ENCODE results near the gene TULP1.
A peak's percentile ranks its signal among the peaks of the same experiment; 100 is the strongest.
"Not testable (repeated sequence)": the region's sequence is repeated elsewhere in the genome, so short reads cannot be mapped to it uniquely, and the experiment has no call there.

The TULP1 gene

DNA sequence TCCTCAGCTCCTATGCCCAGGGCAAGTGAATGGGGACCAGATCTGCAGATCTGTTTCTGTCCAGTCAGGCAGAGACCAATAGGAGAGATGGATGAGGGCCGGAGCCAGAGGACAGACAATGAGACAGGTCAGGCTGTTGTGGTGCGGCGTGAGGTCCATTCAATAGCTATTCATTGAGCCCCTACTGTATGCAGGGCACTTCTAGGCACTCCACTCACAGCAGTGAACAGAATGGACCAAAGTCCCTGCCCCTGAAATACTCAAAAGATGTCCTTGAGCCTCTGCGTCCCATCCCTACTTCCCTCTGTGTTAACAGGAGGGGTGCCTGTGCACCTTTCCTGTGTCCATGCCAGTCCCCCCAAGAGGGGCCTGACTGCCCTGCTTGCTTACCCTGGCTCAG lies 8.5 kb upstream of the TULP1 start:
- DNase-seq (ENCODE audit: low spot score), result no peak

DNA sequence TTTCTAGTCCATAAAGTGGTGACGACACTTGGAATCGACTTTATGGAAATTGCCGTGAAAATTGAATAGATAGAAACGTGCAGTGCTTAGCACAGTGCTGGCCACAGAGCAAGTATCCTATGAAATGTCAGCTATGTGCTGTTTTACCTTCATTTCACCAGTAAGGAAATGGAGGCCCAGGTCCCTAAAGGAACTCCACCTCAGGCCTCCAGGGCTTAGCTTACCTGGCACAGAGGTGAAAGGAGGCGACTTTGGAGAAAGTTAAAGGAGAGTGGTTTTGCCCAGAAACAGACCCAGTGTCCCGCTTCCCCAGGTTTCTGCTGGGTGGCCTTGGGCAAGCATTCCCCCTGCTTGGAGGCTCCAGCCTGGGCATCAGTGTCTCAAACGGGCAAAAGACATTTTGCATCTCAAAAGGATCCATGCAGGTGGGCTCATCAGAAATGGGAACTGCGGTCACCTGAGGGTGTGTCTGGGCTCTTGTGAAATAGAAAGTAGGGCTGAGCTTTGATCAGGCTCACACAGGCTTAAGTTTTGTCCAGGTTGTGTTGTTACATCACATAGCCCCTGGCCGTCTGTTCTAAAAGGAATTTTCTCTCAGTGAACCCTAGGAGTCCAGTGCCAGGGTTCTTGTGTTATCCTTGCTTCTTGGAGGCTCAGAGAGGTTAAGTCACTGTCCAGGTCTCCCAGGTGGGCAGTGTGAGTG lies 6.8 kb upstream of the TULP1 start:
- no peak for DNase-seq (ENCODE audit: low spot score)

DNA sequence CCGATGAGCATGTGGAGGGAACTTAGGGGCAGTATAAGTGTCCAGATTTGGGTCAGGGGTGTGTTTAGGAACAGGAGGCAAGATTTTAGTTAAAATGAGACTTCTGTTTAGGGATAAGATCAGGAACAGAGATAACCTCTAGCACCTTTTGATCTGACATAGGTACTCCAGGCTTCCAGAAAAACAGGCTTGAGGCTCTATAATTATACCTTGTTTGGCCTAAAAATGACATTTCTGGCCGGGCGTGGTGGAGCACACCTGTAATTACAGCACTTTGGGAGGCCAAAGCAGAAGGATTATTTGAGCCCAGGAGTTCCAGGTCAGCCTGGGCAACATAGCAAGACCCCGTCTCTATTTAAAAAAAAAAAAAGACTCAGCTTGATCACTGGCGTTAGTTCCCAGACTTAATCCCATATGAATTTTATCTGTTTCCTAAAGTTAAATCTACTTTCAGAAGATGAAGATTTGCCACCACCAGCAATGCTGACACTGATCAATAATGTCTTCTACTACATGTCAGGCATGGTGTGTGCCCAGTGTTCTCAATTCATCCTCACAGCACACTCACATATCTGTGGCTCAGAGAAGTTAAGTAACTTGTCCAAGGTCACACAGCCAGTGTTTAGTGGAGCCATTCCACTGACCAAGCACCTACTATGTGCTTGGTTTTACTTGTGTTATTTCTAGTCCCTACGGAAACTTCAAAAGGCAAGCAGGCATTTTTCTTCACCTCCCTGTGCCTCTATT lies 6.0 kb upstream of the TULP1 start:
- DNase-seq (ENCODE audit: low spot score), result no peak

DNA sequence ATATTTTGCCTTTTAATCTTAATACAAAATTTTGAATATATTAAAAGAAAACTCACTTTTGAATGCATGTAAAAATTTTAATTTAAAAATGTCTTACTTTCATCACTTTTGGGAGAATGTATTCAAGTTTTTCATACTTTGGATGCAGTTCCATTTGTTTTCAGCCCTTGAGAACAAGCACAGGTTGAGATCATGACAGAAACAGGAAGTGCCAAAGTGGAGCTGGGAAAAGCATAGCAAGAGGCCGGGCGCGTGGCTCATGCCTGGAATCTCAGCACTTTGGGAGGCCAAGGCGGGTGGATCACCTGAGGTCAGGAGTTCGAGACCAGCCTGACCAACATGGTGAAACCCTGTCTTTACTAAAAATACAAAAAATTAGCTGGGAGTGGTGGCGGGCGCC lies 5.3 kb upstream of the TULP1 start:
- DNase-seq (ENCODE audit: low spot score), result not testable (repeated sequence)

DNA sequence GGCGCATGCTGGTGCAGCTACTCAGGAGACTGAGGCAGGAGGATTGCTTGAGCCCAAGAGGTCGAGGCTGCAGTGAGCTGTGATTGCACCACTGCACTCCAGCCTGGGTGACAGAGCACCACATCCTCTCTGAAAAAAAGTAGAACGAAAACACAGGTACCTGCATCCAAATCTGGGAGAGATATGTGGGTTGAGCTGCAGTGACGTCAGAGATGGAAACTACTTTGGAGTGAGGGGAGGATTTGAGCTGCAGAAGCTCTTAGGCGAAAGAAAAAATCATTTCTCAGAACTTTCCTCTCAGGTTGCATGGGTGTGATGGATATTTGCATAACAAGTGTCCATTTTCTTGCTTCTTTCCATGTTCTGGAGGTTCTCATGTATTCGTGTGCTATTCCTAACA lies 4.0 kb upstream of the TULP1 start:
- no peak for DNase-seq (ENCODE audit: low spot score)

DNA sequence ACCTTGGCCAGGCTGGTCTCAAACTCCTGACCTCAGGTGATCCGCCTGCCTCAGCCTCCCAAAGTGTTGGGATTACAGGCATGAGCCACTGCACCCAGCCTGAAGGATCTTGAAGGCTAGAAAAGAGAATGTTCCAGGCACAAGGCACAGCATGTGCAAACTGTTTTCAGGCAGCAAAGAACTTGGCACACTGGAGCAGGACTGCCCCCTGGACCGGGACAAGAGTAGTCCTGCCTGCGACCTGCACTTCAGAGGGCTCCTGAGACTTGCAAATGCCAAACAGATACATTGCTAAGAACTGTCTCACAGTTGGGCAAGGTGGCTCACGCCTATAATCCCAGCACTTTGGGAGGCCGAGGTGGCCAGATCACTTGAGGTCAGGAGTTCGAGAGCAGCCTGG lies 3.2 kb upstream of the TULP1 start:
- DNase-seq (ENCODE audit: low spot score), result not testable (repeated sequence)

DNA sequence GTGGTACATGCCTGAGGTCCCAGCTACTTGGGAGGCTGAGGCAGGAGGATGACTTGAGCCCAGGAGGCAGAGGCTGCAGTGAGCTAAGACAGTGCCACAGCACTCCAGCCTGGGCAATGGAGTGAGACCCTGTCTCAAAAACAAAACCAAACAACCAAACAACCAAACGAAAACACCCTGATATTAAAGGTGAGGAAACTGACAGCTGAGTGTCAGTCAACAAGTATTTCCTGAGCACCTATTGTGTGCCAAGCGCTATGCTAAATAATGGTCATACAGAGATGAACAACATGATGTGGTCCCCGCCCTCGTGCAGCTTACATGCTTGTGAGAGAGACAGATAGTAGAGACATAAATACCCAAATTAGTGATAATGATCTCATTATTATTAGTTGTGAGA lies 1.9 kb upstream of the TULP1 start:
- no peak for DNase-seq (ENCODE audit: low spot score)

DNA sequence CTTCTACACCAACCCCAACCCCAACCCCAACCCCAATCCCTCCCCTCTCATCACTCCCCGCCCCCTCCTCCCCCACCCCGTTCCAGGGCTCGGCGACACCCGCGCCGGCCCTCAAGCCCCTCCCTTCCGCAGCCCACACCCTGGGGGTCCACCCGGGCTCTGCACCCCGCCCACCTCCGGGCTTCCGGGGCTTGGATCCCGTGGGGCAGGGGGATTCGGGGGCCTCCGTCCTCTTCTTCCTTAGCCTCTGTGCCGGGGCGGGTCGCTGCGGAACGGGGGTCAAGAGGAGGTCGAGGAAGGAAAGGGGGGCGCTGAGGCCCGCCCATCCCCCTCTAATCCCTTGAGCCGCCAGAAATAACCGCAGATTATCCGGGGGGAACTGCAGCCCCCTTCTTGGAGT lies 690 bp downstream of the TULP1 start:
- no peak for DNase-seq (ENCODE audit: low spot score)

DNA sequence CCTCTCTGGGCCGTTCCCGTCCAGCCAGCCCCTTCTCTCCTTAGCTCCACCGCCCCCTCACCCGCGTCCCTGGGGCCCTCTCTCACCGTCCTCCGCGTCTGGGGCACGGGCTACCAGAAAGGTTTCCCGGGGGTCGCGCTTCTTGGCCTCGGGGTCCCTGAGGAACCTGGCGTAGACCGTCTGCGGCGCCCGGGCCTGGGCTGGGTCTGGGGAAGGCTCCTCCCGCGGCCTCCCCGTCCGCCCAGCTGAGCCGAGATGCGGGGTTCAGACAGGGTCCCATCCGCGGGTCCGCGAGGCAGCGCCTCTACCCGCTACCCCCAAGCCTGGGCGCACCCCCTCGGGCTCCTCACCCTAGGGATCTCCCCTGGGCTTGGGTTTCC lies 1.1 kb downstream of the TULP1 start:
- DNase-seq (ENCODE audit: low spot score), result no peak

DNA sequence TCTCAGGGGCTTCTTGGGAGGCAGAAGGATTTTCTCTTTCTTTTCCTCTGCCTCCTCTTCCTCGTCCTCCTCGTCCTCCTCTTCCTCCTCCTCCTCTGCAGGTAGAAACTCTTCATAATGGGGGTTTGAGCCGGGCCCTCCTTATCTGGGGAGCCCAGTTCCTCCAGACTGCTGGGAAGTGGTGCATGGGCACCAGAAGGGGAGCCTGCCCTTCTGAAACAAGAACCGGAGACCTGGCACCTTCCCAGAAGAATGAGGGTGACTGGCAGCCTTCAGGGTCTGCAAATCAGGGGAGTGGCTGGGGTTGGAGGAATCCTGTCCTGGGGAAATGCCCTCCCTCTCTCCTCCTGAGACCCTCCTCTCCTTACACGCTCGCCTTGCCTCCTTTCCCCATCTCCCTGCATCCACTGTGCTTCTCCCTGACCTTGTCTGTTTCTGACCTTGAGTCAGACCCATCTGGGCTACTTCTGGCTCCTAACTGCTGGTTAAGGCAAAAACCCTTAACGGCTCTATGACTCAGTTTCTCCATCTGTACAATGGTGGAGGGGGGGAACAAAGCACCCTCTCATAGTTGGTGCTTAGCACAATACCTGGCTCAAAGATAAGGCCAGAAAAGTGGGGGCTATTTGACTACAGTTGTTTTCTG lies 1.7 kb downstream of the TULP1 start:
- no peak for DNase-seq (ENCODE audit: low spot score)

DNA sequence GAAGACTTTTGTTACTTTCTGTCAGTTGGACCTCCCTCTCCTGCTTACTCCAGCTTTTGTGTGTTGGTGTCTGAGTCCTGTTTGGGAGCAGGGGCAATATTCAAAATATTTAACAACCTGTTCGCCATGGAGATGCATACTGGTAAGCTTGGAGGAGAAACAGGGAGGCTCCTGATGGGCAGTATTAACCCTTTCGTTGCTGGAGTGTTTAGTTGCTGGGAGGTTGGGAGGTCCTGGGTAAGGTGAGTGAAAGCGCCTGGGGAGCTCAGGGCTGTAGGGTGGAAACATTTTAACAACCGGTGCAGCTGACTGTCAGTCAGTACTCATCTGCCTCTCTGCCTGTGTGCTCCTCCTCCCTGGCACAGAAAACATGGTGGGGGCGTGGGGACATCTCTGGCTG lies 4.2 kb downstream of the TULP1 start:
- DNase-seq (ENCODE audit: low spot score), result no peak

DNA sequence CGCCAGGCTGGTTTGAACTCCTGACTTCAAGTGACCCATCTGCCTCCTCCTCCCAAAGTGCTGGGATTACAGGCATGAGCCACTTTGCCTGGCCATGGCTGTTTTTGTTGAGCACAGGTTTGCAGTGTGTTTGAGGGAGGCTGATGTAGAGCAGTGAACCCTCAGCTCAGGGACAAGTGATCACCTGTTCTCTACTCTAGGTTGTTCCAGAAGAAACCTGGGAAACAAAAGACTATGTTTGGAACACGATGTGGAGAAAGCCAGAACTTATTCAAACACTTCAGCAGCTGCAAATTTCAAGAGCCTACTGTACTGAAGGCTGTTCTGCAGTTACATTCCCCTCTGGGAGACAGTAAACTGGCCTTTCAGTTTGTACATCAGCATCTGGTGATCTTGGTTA lies 4.7 kb downstream of the TULP1 start:
- DNase-seq (ENCODE audit: low spot score), result no peak

DNA sequence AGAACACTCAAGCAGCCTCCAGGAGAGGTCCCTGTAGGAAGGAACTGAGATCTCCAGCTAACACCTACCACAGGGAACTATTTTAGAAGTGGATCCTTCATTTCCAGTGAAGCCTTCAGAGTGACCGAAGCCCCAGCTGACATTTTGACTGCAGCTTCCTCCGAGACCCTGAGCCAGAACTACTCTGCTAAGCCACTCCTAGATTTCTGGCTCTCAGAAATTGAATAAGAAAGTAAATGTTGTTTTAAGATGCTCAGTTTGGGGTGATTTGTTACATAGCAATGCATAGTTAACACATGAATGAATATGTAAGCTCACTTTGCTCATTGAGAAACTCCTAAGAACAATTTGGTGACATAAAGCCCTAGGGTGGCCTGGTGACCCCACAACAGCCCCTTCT lies 5.5 kb downstream of the TULP1 start:
- DNase-seq (ENCODE audit: low spot score), result no peak

DNA sequence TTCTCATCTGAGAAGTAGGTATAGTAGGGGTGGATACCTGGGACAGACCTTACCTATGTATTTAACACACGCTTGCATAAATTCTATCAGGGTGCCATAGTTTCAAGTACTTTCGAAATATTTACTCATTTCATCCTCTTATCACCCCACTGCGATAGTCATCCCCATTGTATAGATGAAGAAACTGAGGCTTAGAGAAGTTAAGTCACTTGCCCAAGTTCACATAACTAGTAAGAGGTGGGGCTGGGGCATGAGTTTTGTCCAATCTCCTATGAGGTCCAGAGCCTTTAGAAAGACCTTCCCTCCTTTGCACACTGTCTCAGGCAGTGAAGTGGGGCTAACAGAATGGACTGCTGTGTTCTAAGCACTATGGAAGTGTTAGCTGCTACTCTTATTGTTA lies 6.2 kb downstream of the TULP1 start:
- no peak for DNase-seq (ENCODE audit: low spot score)

DNA sequence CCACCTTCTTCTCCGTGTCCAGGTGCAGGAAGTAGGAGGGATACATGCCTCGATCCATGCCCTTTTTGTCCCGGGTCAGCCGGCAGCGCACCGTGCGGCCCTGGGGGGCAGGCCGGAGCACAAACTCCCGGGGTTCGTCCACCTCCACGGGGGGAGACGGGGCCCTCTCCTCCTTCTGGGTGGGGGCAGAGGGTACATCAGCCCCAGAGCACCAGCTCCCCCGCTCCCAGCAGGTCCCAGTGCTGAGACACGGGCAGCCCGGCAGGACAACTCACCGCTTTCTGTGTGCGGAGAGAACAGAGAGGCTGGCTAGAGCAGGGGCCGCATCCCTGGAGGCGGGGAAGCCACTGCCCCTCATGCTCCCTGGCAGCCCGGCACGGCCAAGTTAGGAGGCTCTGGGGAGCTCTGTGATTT lies 6.7 kb downstream of the TULP1 start:
- no peak for DNase-seq (ENCODE audit: low spot score)

DNA sequence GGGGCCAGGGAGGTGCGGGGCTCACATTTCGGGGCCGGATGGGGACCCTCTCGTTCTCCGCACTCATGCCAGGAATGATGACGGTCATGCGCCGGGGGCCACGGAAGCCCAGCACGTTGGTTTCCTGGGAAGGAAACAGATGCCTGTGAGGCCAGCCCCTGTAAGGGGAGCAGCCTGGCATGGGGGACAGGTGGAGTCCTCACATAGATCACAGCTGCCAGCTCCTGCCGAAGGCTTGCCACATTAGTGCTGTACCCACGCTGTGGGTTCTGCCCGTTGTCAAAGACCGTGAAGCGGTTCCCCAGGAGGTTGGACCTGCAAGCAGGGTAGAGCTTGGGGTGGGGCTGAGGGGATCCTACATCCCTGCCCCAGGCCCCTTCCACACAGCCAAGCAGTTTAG lies 9.2 kb downstream of the TULP1 start:
- DNase-seq (ENCODE audit: low spot score), result no peak

DNA sequence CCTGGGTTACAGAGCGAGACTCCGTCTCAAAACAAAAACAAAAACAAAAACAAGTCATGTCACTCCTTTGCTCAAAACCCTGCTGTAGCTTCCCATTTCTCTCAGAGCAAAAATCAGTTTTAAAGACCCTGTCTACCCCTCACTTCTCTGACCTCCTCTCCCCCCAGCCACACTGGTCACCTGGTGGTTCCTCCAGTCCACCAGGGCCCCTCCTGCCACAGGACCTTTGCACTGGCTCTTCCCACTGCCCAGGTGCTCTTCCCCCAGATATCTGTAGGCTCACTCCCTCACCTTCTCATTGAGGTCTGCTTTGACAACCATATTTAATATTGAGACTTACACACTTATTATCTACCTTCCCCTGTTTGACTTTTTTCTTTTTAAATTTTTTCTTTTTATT lies 10.9 kb downstream of the TULP1 start:
- DNase-seq (ENCODE audit: low spot score), result no peak

DNA sequence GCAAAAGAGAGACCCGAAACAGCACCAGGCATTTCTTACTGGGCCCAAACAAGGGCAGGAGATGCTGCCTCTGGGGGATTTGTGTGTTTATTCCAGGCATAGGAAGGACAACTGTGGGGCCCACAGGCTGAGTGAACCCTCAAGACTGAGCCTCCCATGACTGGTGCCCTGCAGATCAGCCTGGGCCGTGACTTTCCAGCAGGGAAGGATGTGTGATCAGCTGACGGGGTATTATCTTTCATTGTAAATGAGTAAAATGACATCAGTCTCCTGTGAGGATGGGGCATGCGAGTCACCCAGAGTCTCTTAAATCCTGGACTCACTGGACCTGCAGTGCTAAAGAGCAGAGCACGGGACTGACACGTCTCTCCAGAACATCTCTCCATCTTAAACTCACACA lies 11.9 kb downstream of the TULP1 start:
- no peak for DNase-seq (ENCODE audit: low spot score)

DNA sequence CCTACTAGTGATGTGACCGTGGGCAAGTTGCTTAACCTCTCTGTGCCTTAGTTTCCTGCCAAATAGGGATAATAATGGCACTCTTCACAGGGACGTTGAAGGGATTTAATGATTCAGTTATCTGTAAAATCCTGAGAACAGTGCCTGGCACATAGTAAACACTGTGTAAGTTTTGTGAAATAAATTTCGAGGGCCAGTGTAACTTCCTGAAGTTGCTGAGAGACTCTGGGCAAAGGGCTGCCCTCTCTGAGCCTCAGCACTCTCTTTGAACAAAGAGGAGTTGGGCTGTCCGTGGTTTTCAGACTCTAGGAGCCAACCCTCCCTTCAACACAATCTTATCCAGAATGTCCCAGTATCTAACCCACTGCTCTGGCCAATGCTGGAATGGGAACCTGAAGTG lies 13.3 kb downstream of the TULP1 start:
- no peak for DNase-seq (ENCODE audit: low spot score)

DNA sequence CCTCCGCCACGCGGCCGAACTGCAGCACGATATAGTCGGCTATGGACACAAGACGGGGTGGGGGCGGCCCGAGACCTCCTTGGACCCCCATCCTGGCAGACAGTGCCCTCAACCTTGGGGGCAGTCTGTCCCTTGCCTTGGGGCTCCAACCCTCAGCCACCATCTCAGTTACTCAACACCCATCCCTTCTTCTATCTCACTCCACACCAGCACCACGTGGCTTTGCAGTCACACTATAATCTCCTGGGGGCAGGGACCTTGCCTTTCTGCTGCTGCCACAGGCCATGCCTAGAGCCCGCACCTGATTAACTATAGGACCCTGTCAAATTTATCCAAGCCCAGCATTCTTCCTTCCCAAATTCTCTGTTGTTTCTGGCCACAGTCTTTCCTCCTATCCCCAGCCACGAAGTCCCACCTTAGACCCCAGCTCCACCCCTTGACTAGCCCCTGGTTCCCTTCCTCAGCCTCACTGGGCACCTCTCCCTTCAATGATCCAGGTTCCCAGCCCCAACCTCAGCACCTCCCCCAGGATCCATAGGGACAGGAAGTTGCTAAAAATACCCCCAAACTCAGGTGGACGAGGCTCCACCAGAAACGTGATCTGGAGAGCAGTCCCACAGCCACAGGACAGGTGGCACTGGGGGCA lies 14.2 kb downstream of the TULP1 start:
- DNase-seq (ENCODE audit: low spot score), result no peak

DNA sequence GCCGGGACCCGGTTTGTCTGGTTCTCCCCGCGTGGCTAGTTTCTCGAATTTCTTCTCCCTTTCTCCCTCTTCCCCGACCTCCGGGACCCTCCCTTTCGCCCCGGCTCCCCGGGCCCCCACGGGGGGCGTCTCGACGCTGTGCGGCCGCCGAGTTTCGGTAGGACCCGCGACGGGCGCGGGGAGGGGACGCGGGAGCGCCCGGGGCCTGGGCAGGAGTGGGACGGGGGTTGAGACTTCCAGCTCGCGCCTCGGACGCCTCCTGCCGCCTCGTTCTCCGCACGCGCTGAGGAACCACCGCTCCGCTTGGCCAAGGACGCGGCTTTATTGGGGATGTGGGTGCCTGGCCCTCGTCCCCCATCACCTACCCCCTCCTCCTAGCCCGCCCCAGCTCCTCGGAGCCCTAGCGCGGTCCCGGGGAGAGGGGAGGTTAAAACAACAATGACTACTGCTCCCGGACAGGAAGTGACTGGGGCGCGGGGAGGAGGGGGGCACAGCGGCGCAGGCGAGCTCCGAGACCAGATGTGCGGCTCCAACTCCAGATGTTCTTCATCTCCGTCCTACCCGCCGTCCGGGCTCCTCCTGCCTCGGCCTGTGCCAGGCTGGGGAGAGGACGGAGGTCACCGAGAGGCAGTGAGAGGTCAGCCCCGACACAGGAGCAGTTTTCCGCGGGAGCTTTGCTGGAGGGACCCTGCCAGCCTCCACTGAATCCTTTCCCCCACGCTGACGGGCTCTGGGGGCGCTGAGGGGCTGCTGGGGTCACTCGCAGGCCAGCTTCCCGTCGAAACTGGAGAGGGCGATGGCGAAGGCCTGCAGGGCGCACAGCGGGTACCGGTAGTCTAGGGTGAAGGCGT lies 14.9 kb downstream of the TULP1 start:
- peak; percentile 33 for DNase-seq (ENCODE audit: low spot score)
